ENCODE data around the gene PRDX2. TPM values are rescaled to one million over a fixed set of nuclear protein-coding genes. Genes with fewer than 3 reads are reported as not detected.
A peak's percentile ranks its signal among the peaks of the same experiment; 100 is the strongest.

PRDX2 gene
- total and polyA plus RNA-seq, 10 of the 15 experiments (the other 5 are each of a cell fraction or from before 2014, with no cell fraction given) = 93.0 to 812 (median 344) TPM

- TF ChIP-seq MLLT1 (IDR thresholded peaks at IDR 0.05) = peak; percentile 12
- TF ChIP-seq SMAD1 (IDR thresholded peaks at IDR 0.05; ENCODE audit: low read depth, partially characterized antibody) = peak; percentile 74
- TF ChIP-seq RB1 (IDR thresholded peaks at IDR 0.05; ENCODE audit: borderline replicate concordance) = peak; percentile 71; the same call in 1 of the 2 replicates
- no peak for TF ChIP-seq ZSCAN29 (IDR thresholded peaks at IDR 0.05)
- 0 out of 2 replicates have a peak, but pooled peaks have one; percentile 33 for TF ChIP-seq ZBTB11 (CRISPR knock-in tag; IDR thresholded peaks at IDR 0.05)
- peak; percentile 25; the same call in 1 of the 2 replicates for TF ChIP-seq BCLAF1 (IDR thresholded peaks at IDR 0.05)
- TF ChIP-seq TBL1XR1 (IDR thresholded peaks at IDR 0.05; ENCODE audit: low read depth, low read length) = peak; percentile 72
- TF ChIP-seq MAX (IDR thresholded peaks at IDR 0.05; ENCODE audit: low read depth, low read length) = peak; percentile 93
- TF ChIP-seq CREM (IDR thresholded peaks at IDR 0.05; ENCODE audit: low read depth) = peak; percentile 80
- peak; percentile 56; the same call in 1 of the 2 replicates for TF ChIP-seq TAF1 (IDR thresholded peaks at IDR 0.05; ENCODE audit: borderline replicate concordance, low read depth, low read length)
- no peak for TF ChIP-seq TCF7 (IDR thresholded peaks at IDR 0.05; ENCODE audit: borderline replicate concordance)
- TF ChIP-seq RUNX3 (IDR thresholded peaks at IDR 0.05; ENCODE audit: low read length) = no peak
- TF ChIP-seq NFXL1 (IDR thresholded peaks at IDR 0.05; ENCODE audit: borderline replicate concordance) = no peak
- no peak for TF ChIP-seq NFYB (IDR thresholded peaks at IDR 0.05; ENCODE audit: insufficient read depth, low read depth, low read length)
- peak; percentile 73; the same call in 1 of the 2 replicates for TF ChIP-seq CHD1 (IDR thresholded peaks at IDR 0.05; ENCODE audit: low read depth, low read length)
- TF ChIP-seq GABPA (IDR thresholded peaks at IDR 0.05; ENCODE audit: low read depth) = no peak
- peak; percentile 46 for TF ChIP-seq MXI1 (IDR thresholded peaks at IDR 0.05; ENCODE audit: low read depth, low read length)
- TF ChIP-seq ZNF207 (IDR thresholded peaks at IDR 0.05; ENCODE audit: borderline replicate concordance) = peak; percentile 73; the same call in 1 of the 2 replicates
- TF ChIP-seq SMARCA5 (IDR thresholded peaks at IDR 0.05) = peak; percentile 60; the same call in 1 of the 2 replicates
- peak; percentile 70; the same call in 1 of the 2 replicates for TF ChIP-seq STAT3 (IDR thresholded peaks at IDR 0.05; ENCODE audit: low read depth, low read length)
- no peak for TF ChIP-seq FOXK2 (IDR thresholded peaks at IDR 0.05)
Measured at GRCh38 chr19:12793290-12794195, 8.1 kb downstream of the PRDX2 start (continued).

Measured in GM12878 (cell line).